Measurements from ENCODE around the gene PAX3.

Gene PAX3

DNA sequence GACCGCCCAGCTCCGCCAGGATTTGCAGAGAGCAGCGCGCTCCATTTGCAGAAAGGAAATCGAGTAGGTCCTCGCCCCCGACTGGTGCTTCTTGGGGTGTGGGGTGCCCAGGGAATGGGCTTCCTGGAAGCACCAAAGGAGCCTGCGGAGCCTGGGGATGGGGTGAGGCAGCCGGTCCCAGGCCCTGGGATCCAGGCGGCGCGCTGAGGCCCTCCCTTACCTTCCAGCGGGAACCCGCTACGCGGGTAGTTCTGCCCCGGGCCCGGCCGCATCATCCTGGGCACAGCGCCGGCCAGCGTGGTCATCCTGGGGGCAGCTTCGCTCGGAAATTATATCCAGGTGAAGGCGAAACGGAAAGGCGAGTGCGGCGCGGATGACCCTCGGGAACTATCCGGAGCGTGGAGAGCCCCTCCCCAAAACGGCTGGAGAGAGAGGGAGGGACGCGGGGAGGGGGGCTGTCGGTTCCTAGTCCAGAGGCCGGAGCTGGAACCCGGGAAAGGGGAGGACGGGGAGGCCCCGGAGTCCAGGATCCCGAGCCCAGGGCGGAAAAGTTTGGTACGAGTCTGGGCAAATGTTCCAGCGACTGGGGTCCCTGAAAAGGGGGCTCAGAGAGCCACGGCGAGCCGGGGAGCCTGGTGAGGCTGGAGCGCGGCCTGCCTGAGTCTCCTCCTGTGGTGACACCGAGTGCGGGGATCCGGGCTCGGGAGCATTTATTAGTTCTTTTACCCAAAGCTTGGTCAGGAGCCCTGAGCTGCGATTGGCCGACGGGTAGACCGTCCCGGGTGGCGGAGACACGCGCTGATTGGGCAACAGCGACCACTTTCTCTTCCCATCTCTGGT is at the start of gene PAX3:
Gene PAX3, minus strand, starts transcription at position 688 of the 840 bp plus-strand sequence. Its CDS starts 383 bp downstream, at position 305.
- no peak for DNase-seq

GRCh38 chr2:222341331-222341730 is 42.5 kb upstream of the PAX3 start:
- no peak for DNase-seq

- no peak for DNase-seq
These were observed 39.6 kb upstream of the PAX3 start for GRCh38 chr2:222338374-222338773.

DNA sequence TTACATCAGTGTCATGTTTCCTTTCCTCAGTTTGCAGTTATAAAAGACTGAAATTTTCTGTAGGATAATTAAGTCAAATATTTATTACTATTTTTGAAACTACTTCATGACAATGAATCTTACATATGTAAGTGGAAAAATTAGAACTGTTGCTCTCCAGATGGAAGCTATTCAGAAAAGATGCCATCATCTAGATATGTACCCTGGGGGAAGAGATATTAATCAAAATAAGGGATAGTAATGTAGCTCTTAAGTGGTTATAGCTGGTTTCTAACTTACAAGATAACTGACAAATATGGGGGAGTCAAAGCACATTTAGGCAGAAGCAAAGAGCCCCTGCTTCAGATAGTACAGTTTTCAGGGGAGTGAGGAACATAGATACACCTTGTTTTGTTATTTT is 38.1 kb upstream of the PAX3 start:
- no peak for DNase-seq

DNA sequence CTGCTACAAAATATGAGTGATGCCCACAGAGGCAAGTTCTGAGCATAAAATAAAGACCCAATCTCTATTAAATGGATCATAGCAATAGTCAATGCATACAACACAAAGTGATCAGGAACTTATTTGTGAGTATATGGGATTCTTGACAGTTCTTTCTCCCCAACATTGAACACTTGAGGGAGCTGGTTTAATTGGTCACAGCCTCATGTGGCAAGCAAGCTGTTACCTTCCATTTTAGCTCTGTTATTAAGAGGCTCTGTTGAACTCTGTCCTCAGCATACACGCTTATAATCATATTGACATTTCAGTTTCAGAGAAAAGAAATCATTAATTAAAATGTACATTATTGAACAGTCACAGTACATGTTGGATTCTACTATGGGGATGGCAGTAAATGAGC is 37.6 kb upstream of the PAX3 start:
- DNase-seq = no peak

DNA sequence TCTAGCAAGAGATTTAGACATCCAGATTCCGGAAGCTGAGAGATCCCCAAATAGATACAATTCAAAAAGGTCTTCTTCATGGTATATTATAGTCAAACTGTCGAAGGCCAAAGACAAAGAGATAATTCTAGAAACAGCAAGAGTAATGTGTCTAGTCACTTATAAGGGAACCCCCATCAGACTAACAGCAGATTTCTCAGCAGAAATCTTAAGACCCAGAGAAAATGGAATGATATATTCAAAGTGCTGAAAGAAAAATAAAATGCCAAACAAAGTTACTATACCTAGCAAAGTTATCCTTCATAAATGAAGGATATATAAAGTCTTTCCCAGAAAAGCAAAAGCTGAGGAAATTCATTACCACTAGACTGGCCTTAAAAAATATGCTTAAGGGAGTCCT is 36.1 kb upstream of the PAX3 start:
- DNase-seq = no peak

DNA sequence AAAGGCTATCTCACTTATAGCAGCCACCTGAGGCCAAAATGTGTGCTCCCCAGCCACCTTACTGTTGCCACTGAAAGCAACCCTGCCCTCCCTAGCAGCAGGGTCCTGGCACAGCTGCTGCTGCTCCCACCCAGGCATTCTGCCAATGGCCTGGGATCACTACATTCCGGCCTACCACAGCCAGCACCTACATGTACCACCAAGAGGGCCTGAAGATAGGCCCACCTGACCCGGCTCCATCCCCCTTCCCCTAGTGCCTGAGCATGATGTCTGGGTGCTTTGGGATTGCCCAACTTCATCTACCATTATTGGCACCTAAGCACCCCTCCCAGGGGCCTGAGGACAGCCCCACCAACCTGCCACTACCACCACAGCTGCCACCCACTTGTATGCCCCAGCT is 34.6 kb upstream of the PAX3 start:
- no peak for DNase-seq

DNA sequence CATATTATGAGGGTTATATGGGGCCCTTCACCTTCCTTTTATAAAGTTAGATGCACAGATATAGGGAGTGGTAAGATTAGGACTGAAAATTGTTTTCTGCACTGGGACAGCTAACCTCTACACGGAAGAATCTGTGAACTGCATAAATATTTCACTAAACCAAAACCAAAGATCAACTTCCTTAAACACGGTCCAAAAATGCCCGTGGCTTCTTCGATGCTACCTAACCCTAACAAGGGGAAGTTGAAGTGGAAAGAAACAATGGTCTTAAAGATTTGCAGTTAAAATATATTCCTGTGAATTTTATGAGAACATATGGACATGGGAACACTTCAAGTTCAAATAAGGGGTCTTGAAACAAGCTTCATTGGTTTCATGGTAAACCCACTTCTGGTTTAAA is 33.3 kb upstream of the PAX3 start:
- no peak for DNase-seq

GRCh38 chr2:222330910-222331309 is 32.1 kb upstream of the PAX3 start:
- DNase-seq = no peak

- DNase-seq = no peak
These were observed 23.4 kb upstream of the PAX3 start for GRCh38 chr2:222322236-222322635.

DNA sequence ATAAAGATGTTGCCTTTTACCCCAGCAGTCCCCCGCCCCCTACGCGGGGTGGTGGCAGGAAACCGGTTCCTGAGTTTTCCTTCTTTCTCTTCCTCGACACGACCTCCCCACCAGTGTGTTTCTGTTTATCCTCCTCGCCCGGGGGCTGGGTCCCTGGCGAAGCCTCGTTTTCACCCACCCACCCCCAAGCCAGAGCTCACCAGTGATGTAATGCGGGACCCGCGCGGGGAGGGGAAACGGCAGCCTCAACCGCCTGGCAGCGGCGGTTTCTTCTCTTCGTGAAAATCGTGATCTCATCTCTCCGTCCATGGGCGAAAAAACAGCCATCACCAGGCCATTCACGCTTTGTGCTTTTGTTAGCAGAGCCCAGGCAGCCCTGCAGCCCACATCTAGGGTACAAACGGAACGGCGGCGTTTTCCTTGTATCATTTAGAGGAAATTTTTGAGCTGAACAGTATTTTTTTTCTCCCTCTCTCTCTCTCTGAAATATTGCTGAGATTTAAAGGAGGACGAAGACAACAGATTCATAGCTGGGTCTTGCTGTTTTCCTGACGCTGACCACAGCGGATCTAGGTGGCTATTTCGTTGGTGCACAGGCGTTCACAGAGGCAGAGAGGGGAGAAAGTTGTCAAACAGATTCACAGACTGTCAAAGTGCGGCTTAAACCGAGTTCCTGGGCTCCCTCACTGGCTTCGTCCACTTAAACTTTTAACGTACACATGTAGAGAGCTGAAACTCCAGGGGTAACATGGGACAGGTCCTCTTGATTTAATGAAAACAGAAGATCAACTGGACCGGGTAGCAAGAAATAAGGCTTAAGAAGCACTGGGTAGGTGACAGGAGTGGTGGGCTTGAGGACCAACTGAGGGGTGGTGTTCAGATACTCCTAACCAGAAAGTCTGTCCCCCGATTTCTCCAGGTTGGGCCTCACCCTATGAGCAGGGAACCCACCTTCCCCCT is 21.9 kb upstream of the PAX3 start:
- no peak for DNase-seq

DNA sequence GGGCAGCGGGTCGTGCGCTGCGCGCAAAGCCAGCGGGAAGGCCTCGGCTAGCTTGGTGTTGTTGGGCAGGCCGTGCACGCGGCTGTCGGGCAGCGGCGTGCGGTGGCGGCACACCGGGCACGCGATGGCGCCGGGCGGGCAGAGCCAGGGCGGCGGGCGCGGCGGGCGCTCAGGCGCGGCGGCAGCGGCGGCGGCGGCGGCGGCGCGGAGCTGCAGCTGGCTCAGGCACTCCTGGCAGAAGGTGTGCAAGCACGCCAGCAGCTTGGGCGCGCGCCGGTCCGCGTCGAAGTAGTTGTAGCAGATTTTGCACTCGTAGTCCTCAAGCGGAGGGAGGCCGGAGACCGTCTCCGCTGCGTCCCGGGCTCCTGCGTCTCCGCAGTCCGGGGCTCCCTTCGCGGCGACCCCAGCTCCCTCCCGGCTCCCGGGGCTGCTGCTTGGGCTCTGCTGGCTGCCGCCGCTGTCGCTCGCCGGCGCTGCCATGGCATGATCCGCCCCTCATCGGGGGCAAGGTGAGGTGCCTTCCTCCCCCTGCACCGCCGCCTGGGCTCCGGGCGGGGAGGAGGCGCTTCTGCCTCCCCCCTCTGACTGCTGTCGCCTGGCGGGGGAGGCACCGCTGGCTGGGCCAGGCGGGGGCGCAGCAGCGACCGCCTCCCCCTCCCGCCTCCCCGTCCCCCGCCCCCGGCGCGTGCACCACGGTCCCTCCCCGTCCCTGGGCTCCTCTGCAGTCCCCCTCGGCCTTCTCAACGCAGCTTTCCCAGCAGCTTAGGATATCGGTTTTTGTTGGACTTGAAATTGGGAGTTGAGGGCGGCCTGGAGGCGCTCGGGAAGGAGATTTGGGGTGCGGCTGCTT is 21.0 kb upstream of the PAX3 start:
- peak; percentile 21 for DNase-seq

- peak; percentile 45 for DNase-seq
These were observed 20.2 kb upstream of the PAX3 start for GRCh38 chr2:222318712-222319585.

DNA sequence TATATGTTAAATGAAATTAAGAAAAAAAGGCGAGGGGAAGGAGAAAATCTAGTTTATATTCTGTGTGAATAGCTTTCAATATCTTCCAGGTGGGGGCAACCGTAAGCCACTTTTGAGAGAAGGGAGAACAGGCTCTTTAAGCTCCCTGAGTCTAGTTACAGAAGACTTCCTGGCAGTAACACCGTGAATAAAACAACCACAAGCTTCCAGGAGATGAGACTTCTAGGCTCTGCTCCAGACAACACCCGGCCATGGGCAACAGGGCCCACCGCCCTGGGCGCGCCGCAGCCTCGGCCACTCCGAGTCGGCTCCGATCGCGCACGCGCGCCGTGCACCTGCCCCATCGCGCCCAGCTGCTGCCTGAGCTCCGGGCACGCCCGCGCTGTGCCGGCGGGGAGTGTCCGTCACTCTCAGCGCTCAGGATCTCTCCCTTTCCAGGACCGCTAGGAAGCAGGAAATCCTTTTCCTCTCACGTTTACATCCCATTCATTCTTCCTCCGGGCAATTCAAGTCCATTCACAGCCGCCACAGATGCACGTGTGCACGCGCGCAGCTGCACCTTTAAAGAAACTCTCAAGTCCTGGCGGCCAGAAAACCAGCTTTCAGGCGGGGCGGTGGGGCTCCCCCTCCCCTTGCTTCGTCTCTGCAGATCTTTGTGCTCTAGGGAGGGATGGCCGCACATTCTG is 19.4 kb upstream of the PAX3 start:
- DNase-seq = peak; percentile 58

GRCh38 chr2:222315443-222316121 is 16.8 kb upstream of the PAX3 start:
- DNase-seq = no peak

DNA sequence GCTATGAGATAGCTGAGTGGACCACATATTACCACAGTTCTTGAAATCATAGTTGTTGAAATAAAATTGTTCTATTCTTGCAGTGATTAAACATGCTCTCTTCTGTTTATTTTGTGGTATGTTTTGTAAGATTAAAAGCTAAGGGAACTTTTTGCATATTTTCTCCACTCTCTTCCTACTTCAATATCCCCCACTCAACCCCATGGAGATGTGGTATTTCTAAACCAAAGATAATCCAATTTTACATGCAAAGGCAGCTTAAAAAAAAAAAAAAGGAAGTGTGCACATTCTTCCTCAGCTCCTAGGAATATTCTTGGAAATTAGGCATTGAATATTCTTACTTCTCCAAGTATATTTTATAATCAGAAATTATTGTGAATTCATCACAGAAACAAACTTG is 15.0 kb upstream of the PAX3 start:
- no peak for DNase-seq

DNA sequence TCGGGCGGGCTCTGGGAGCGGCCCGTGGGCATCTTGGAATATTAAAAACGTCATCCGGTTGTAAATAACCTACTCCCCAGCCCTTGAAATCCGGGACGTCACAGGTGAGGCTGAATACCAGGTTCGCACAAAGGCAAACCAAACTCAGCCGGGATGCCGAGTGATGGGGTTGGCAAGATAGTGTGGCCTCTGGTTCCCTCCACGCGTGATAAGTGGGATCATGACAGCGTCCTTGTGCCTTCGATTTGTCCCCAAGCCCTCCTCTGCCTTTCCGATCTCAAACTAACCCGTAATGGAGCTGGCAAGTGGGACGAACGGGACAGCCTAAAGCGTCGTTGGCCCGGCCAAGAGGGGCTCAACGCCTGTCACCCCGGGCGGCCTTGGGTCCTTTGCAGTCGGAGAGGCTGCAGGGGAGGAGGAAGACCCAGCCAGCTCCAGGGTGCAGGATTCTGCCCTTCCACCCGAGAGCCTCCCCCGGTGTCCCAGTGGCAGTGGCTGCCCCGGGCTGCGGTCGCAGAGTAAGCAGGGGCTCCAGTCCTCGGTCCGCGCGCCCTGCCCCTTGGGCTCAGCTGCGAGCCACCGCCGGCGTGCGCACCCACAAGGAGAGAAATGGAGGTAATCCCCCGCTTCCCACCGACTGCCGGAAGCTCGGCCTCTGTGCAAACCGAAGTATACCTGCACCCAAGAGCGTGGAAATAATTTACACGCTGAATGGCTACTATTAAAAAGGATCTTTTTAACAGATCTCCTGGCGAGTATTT is 13.4 kb upstream of the PAX3 start:
- no peak for DNase-seq

DNA sequence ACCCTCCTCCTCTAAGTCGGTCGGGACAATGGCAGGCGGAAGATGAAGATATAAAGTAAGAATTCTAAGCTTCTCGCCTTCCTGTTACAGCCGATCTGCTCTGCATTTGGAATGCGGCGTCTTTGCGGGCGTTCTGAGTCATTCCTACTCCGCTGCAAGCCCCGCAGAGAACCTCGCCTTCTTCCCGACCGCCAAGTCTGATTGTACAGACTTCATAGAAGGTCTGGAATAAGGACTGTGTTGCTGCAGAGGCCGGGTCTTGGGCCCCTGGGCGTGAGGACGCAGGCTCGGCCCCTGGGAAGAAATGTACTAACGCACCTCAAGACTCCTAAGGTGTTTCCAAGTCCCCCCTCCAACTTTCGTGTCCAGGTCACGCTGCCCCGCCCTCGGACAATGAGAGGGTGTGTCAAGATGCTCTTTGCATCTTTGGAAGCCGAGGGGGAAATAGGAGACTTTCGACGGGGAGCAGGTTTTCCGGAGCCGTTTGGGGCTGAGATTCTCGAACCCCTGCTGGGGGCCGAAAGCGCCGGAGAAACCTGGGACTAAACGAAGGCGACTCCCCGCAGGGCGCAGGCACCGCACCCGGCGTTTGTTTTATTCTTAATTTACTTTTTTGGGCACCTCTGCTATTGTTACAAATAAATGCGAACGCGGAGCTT is 12.7 kb upstream of the PAX3 start:
- DNase-seq = no peak

DNA sequence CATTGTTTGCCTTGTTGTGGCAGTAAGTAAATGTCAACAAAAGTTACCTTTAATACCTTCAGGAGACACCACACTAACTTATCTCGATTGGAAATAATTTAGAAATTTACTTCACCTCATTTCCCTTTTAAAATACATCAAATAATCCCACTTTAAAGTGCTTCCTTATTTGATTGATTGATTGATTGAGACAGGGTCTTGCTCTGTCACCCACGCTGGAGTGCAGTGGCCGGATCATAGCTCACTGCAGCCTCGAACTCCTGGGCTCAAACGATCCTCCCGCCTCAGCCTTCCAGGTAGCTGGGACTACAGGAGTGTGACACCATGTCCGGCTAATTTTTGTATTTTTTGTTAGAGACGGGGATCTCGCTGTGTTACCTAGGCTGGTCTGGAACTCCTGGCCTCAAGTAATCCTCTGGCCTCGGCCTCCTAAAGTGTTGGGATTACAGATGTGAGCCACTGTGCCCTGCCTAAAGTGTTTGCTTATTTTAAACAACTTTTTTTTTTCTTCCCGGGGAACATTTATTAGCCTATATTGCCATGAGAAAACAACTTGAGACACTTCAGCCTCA is 12.0 kb upstream of the PAX3 start:
- no peak for DNase-seq
